ENCODE measurements around the gene MMP15. TPM values are rescaled to one million over a fixed set of nuclear protein-coding genes. Genes with fewer than 3 reads are reported as not detected.
"Not testable (repeated sequence)": the region's sequence is repeated elsewhere in the genome, so short reads cannot be mapped to it uniquely, and the experiment has no call there.

The MMP15 gene
- 1 to 10 TPM; 5.4 to 5.9 TPM for total RNA-seq
- polyA plus RNA-seq: 1 to 10 TPM in 1 of 2 donors, under 1 TPM in 1; 0.82 to 2.1 TPM
- long read RNA-seq, donor 1: 0 reads
- long read RNA-seq, donor 2, partial matches to known transcripts: 2 of 2 reads
- long read RNA-seq, donor 2, other reads (novel, unspliced or antisense): 0 of 2 reads

- DNase-seq: peak; percentile 73 to 89
- Histone ChIP-seq H3K27ac (ENCODE audit: low read depth in 1 of 2, low read length in 2 of 2) (peak within 1 kb of the TSS in 1 of 2 donors; percentile 14), H3K4me1 (ENCODE audit: control insufficient read depth in 1 of 2, insufficient read depth in 2 of 2, low read length in 2 of 2) (no peaks in the 10 kb centered on the region), H3K4me3 (ENCODE audit: low read length in 2 of 2) (peak within 1 kb of the TSS; percentile 20 to 49), H3K36me3 (ENCODE audit: control insufficient read depth in 1 of 2, insufficient read depth in 2 of 2, low read length in 1 of 2) (no peaks in the 10 kb centered on the region), H3K9me3 (ENCODE audit: control insufficient read depth, low read length) (no peaks in the 10 kb centered on the region), H3K27me3 (ENCODE audit: control insufficient read depth in 1 of 2, insufficient read depth in 2 of 2, low read length in 1 of 2) (no peaks in the 10 kb centered on the region)
- WGBS, 2 donors: 0 to 1% methylated on average over 60 to 90 of the region's 90 CpGs
- peak; percentile 73 for ATAC-seq (ENCODE audit: low FRiP score)
- intact Hi-C loops (cut with DNase I): loop anchor here (5.0 to 10.0 kb wide), 2 partner anchors 172 to 469 kb away; partner anchors contain the start of gene CSNK2A2 (in 2 of the 2)
These were observed at the start of gene MMP15 for GRCh38 chr16:58025351-58026138. TSS of gene MMP15 (plus strand) at chr16:58025754. CDS start at chr16:58026351, 597 bp downstream.

- no peaks in the 10 kb centered on the region for H3K9me3 ChIP-seq (ENCODE audit: control insufficient read depth, low read length)
- H3K36me3 ChIP-seq (ENCODE audit: control insufficient read depth in 1 of 2, insufficient read depth in 2 of 2, low read length in 1 of 2): no peaks in the 10 kb centered on the region
- H3K4me1 ChIP-seq (ENCODE audit: control insufficient read depth in 1 of 2, insufficient read depth in 2 of 2, low read length in 2 of 2): no peaks in the 10 kb centered on the region
- ATAC-seq (ENCODE audit: low FRiP score) (no peak), DNase-seq (peak in 1 of 2 donors; percentile 37)
- no peak overlapping the region for H3K27ac ChIP-seq (ENCODE audit: low read depth in 1 of 2, low read length in 2 of 2)
- intact Hi-C loops (cut with DNase I): no loop called here
- WGBS, 2 donors: 35 to 37% methylated on average over 2 of the region's 2 CpGs
- no peaks in the 10 kb centered on the region for H3K27me3 ChIP-seq (ENCODE audit: control insufficient read depth in 1 of 2, insufficient read depth in 2 of 2, low read length in 1 of 2)
- no peak overlapping the region for H3K4me3 ChIP-seq (ENCODE audit: low read length in 2 of 2)
These were observed 49.2 kb upstream of the MMP15 start for GRCh38 chr16:57976331-57976796.

- no peaks in the 10 kb centered on the region for H3K36me3 ChIP-seq (ENCODE audit: control insufficient read depth in 1 of 2, insufficient read depth in 2 of 2, low read length in 1 of 2)
- H3K4me1 ChIP-seq (ENCODE audit: control insufficient read depth in 1 of 2, insufficient read depth in 2 of 2, low read length in 2 of 2): no peaks in the 10 kb centered on the region
- intact Hi-C loops (cut with DNase I): no loop called here
- no peaks in the 10 kb centered on the region for H3K9me3 ChIP-seq (ENCODE audit: control insufficient read depth, low read length)
- 89% methylated on average over 12 of the region's 12 CpGs for WGBS, 2 donors
- no peak overlapping the region for H3K4me3 ChIP-seq (ENCODE audit: low read length in 2 of 2)
- no peak overlapping the region for H3K27ac ChIP-seq (ENCODE audit: low read depth in 1 of 2, low read length in 2 of 2)
- ATAC-seq (ENCODE audit: low FRiP score) (no peak), DNase-seq (peak in 1 of 2 donors; percentile 29)
- no peaks in the 10 kb centered on the region for H3K27me3 ChIP-seq (ENCODE audit: control insufficient read depth in 1 of 2, insufficient read depth in 2 of 2, low read length in 1 of 2)
These were observed 48.0 kb upstream of the MMP15 start for GRCh38 chr16:57977418-57978069.

GRCh38 chr16:57978070-57978465, 47.5 kb upstream of the MMP15 start:
- H3K4me1 ChIP-seq (ENCODE audit: control insufficient read depth in 1 of 2, insufficient read depth in 2 of 2, low read length in 2 of 2); DNase-seq; H3K36me3 ChIP-seq (ENCODE audit: control insufficient read depth in 1 of 2, insufficient read depth in 2 of 2, low read length in 1 of 2); H3K27me3 ChIP-seq (ENCODE audit: control insufficient read depth in 1 of 2, insufficient read depth in 2 of 2, low read length in 1 of 2); intact Hi-C loops (cut with DNase I); ATAC-seq (ENCODE audit: low FRiP score); H3K27ac ChIP-seq (ENCODE audit: low read depth in 1 of 2, low read length in 2 of 2); H3K9me3 ChIP-seq (ENCODE audit: control insufficient read depth, low read length); H3K4me3 ChIP-seq (ENCODE audit: low read length in 2 of 2): not testable (repeated sequence)
- WGBS, 2 donors: 98 to 100% methylated on average over 2 of the region's 2 CpGs

GRCh38 chr16:57979006-57979585, 46.5 kb upstream of the MMP15 start:
- Histone ChIP-seq H3K27me3 (ENCODE audit: control insufficient read depth in 1 of 2, insufficient read depth in 2 of 2, low read length in 1 of 2) (no peaks in the 10 kb centered on the region), H3K4me1 (ENCODE audit: control insufficient read depth in 1 of 2, insufficient read depth in 2 of 2, low read length in 2 of 2) (no peaks in the 10 kb centered on the region), H3K4me3 (ENCODE audit: low read length in 2 of 2) (no peak overlapping the region), H3K27ac (ENCODE audit: low read depth in 1 of 2, low read length in 2 of 2) (no peak overlapping the region), H3K9me3 (ENCODE audit: control insufficient read depth, low read length) (no peaks in the 10 kb centered on the region), H3K36me3 (ENCODE audit: control insufficient read depth in 1 of 2, insufficient read depth in 2 of 2, low read length in 1 of 2) (no peaks in the 10 kb centered on the region)
- 90 to 92% methylated on average over 11 of the region's 11 CpGs for WGBS, 2 donors
- no peak for ATAC-seq (ENCODE audit: low FRiP score)
- peak; percentile 18 to 72 for DNase-seq
- intact Hi-C loops (cut with DNase I): no loop called here

GRCh38 chr16:57981636-57982035, 43.9 kb upstream of the MMP15 start:
- DNase-seq (peak in 1 of 2 donors; percentile 4), ATAC-seq (ENCODE audit: low FRiP score) (no peak)
- H3K4me3 ChIP-seq (ENCODE audit: low read length in 2 of 2): no peak overlapping the region
- no peaks in the 10 kb centered on the region for H3K9me3 ChIP-seq (ENCODE audit: control insufficient read depth, low read length)
- no peaks in the 10 kb centered on the region for H3K4me1 ChIP-seq (ENCODE audit: control insufficient read depth in 1 of 2, insufficient read depth in 2 of 2, low read length in 2 of 2)
- no peaks in the 10 kb centered on the region for H3K36me3 ChIP-seq (ENCODE audit: control insufficient read depth in 1 of 2, insufficient read depth in 2 of 2, low read length in 1 of 2)
- intact Hi-C loops (cut with DNase I): no loop called here
- no peak overlapping the region for H3K27ac ChIP-seq (ENCODE audit: low read depth in 1 of 2, low read length in 2 of 2)
- H3K27me3 ChIP-seq (ENCODE audit: control insufficient read depth in 1 of 2, insufficient read depth in 2 of 2, low read length in 1 of 2): no peaks in the 10 kb centered on the region
- WGBS, 2 donors: 82 to 91% methylated on average over 7 of the region's 7 CpGs

GRCh38 chr16:57982385-57982784, 43.2 kb upstream of the MMP15 start:
- ATAC-seq (ENCODE audit: low FRiP score) (no peak), DNase-seq (peak in 1 of 2 donors; percentile 36)
- Histone ChIP-seq H3K27ac (ENCODE audit: low read depth in 1 of 2, low read length in 2 of 2) (no peak overlapping the region), H3K27me3 (ENCODE audit: control insufficient read depth in 1 of 2, insufficient read depth in 2 of 2, low read length in 1 of 2) (no peaks in the 10 kb centered on the region), H3K9me3 (ENCODE audit: control insufficient read depth, low read length) (no peaks in the 10 kb centered on the region), H3K4me3 (ENCODE audit: low read length in 2 of 2) (no peak overlapping the region), H3K36me3 (ENCODE audit: control insufficient read depth in 1 of 2, insufficient read depth in 2 of 2, low read length in 1 of 2) (no peaks in the 10 kb centered on the region), H3K4me1 (ENCODE audit: control insufficient read depth in 1 of 2, insufficient read depth in 2 of 2, low read length in 2 of 2) (no peaks in the 10 kb centered on the region)
- intact Hi-C loops (cut with DNase I): no loop called here
- 80% methylated on average over 5 of the region's 5 CpGs for WGBS, 2 donors

GRCh38 chr16:57984443-57985203, 40.9 kb upstream of the MMP15 start:
- no peaks in the 10 kb centered on the region for H3K9me3 ChIP-seq (ENCODE audit: control insufficient read depth, low read length)
- ATAC-seq (ENCODE audit: low FRiP score) (peak; percentile 92), DNase-seq (peak; percentile 90 to 93)
- WGBS, 2 donors: 10 to 12% methylated on average over 64 of the region's 64 CpGs
- intact Hi-C loops (cut with DNase I): no loop called here
- H3K36me3 ChIP-seq (ENCODE audit: control insufficient read depth in 1 of 2, insufficient read depth in 2 of 2, low read length in 1 of 2): no peaks in the 10 kb centered on the region
- peak overlapping the region in 1 of 2 donors; percentile 36 for H3K4me3 ChIP-seq (ENCODE audit: low read length in 2 of 2)
- H3K4me1 ChIP-seq (ENCODE audit: control insufficient read depth in 1 of 2, insufficient read depth in 2 of 2, low read length in 2 of 2): no peaks in the 10 kb centered on the region
- no peaks in the 10 kb centered on the region for H3K27me3 ChIP-seq (ENCODE audit: control insufficient read depth in 1 of 2, insufficient read depth in 2 of 2, low read length in 1 of 2)
- H3K27ac ChIP-seq (ENCODE audit: low read depth in 1 of 2, low read length in 2 of 2): no peak overlapping the region

Measured in aorta (tissue), 5 donors.